AG09309 (cell line): Measurements from ENCODE around the gene ABL1.

Experiments used
- DNase-seq: peaks from one replicate; pipeline ENCODE4 v3.0.0-alpha.2; 2010; ENCODE audit warnings: low read depth
- H3K4me3 ChIP-seq: 2 replicates; pipeline ENCODE4 v1.5.1; 2011; ENCODE audit warnings: mild to moderate bottlenecking, low read depth, low read length, moderate library complexity; ENCODE audit not compliant: control insufficient read depth
- CTCF ChIP-seq: IDR thresholded peaks from 2 replicates; pipeline ENCODE4 v1.5.1; 2011; ENCODE audit warnings: mild to moderate bottlenecking, low read depth, low read length, inconsistent platforms; ENCODE audit not compliant: insufficient read depth, control insufficient read depth; ENCODE audit errors: missing control alignments

ABL1 gene

GRCh38 chr9:130898552-130898852 lies 63.4 kb downstream of the ABL1 start:
- no peak for DNase-seq
- TF ChIP-seq CTCF, result no peak
- no peak overlapping the region for H3K4me3 ChIP-seq

- DNase-seq, result no peak
- TF ChIP-seq CTCF, result no peak
- no peak overlapping the region for H3K4me3 ChIP-seq
Measured at GRCh38 chr9:130899051-130899748, 64.1 kb downstream of the ABL1 start.

- no peak overlapping the region for H3K4me3 ChIP-seq
- DNase-seq, result no peak
- no peak for TF ChIP-seq CTCF
Measured at GRCh38 chr9:130900701-130901497, 65.8 kb downstream of the ABL1 start.

- TF ChIP-seq CTCF, result no peak
- no peak overlapping the region for H3K4me3 ChIP-seq
- DNase-seq, result no peak
Measured at GRCh38 chr9:130901498-130902203, 66.6 kb downstream of the ABL1 start.

- no peak for DNase-seq
- no peak overlapping the region for H3K4me3 ChIP-seq
Measured at GRCh38 chr9:130902204-130903185, 67.4 kb downstream of the ABL1 start.

More at GRCh38 chr9:130902204-130903185, 67.4 kb downstream of the ABL1 start:
- TF ChIP-seq CTCF, result no peak
